ENCODE results near the gene TRMT10C. TPM values are rescaled to one million over a fixed set of nuclear protein-coding genes. Genes with fewer than 3 reads are reported as not detected.

TRMT10C gene
- total RNA-seq, 4 donors from 2014 or later, result 14.4 to 21.7 (median 17.3) TPM

- 69% methylated on average over 3 of the region's 3 CpGs for WGBS
- H3K27ac ChIP-seq (replicated peaks in 1 of 4), result no peak overlapping the region
- no peak overlapping the region for H3K4me3 ChIP-seq
- no peak for DNase-seq (ENCODE audit: extremely low spot score)
- H3K27me3 ChIP-seq, result peaks cover 0 to 12% (median 0%) of the 10 kb centered on the region in 4 donors
- intact Hi-C loops (cut with DNase I), result no loop called here
- no peaks in the 10 kb centered on the region for H3K36me3 ChIP-seq
- H3K4me1 ChIP-seq, result peaks cover 5 to 7% (median 6%) of the 10 kb centered on the region in 4 donors
- TF ChIP-seq EP300 (IDR thresholded peaks at IDR 0.05), result no peak
- no peak for TF ChIP-seq POLR2A (IDR thresholded peaks at IDR 0.05; ENCODE audit: low read depth)
- no peak for TF ChIP-seq POLR2AphosphoS5 (IDR thresholded peaks at IDR 0.05)
- no peak for TF ChIP-seq CTCF (IDR thresholded peaks at IDR 0.05)
- H3K9me3 ChIP-seq, result no peaks in the 10 kb centered on the region
These were observed 43.2 kb upstream of the TRMT10C start for GRCh38 chr3:101518421-101518871.

- no peak for DNase-seq (ENCODE audit: extremely low spot score)
- no peak overlapping the region for H3K27ac ChIP-seq (replicated peaks in 1 of 4)
- intact Hi-C loops (cut with DNase I), result no loop called here
- H3K9me3 ChIP-seq, result no peaks in the 10 kb centered on the region
- peaks cover 0 to 12% (median 0%) of the 10 kb centered on the region in 4 donors for H3K27me3 ChIP-seq
- H3K4me3 ChIP-seq, result no peak overlapping the region
- no peaks in the 10 kb centered on the region for H3K4me1 ChIP-seq
- no peaks in the 10 kb centered on the region for H3K36me3 ChIP-seq
- WGBS, result 87% methylated on average over 6 of the region's 6 CpGs
- TF ChIP-seq CTCF (IDR thresholded peaks at IDR 0.05) (no peak), POLR2AphosphoS5 (IDR thresholded peaks at IDR 0.05) (no peak), EP300 (IDR thresholded peaks at IDR 0.05) (no peak), POLR2A (IDR thresholded peaks at IDR 0.05; ENCODE audit: low read depth) (no peak)
These were observed 41.8 kb upstream of the TRMT10C start for GRCh38 chr3:101519685-101520365.

- no peak for DNase-seq (ENCODE audit: extremely low spot score)
- no peaks in the 10 kb centered on the region for H3K9me3 ChIP-seq
- no peak overlapping the region for H3K27ac ChIP-seq (replicated peaks in 1 of 4)
- WGBS, result 60% methylated on average over 4 of the region's 4 CpGs
- TF ChIP-seq POLR2AphosphoS5 (IDR thresholded peaks at IDR 0.05) (no peak), EP300 (IDR thresholded peaks at IDR 0.05) (no peak), POLR2A (IDR thresholded peaks at IDR 0.05; ENCODE audit: low read depth) (no peak), CTCF (IDR thresholded peaks at IDR 0.05) (no peak)
- H3K4me1 ChIP-seq, result no peaks in the 10 kb centered on the region
- no peak overlapping the region for H3K4me3 ChIP-seq
- peaks cover 0 to 12% (median 0%) of the 10 kb centered on the region in 4 donors for H3K27me3 ChIP-seq
- no peaks in the 10 kb centered on the region for H3K36me3 ChIP-seq
- intact Hi-C loops (cut with DNase I), result no loop called here
These were observed 40.4 kb upstream of the TRMT10C start for GRCh38 chr3:101521211-101521701.

GRCh38 chr3:101527441-101527840, 34.2 kb upstream of the TRMT10C start:
- H3K9me3 ChIP-seq, result no peaks in the 10 kb centered on the region
- 64% methylated on average over 4 of the region's 4 CpGs for WGBS
- intact Hi-C loops (cut with DNase I), result no loop called here

More at GRCh38 chr3:101527441-101527840, 34.2 kb upstream of the TRMT10C start:
- no peak for TF ChIP-seq POLR2A (IDR thresholded peaks at IDR 0.05; ENCODE audit: low read depth)
- TF ChIP-seq EP300 (IDR thresholded peaks at IDR 0.05), result no peak
- no peak for TF ChIP-seq CTCF (IDR thresholded peaks at IDR 0.05)
- no peak for TF ChIP-seq POLR2AphosphoS5 (IDR thresholded peaks at IDR 0.05)
- Histone ChIP-seq H3K4me1 (no peaks in the 10 kb centered on the region), H3K36me3 (no peaks in the 10 kb centered on the region), H3K27ac (replicated peaks in 1 of 4) (no peak overlapping the region), H3K4me3 (no peak overlapping the region), H3K27me3 (no peaks in the 10 kb centered on the region)
- no peak for DNase-seq (ENCODE audit: extremely low spot score)

Data from esophagus muscularis mucosa (tissue), 4 donors.